HepG2 (cell line): Measurements from ENCODE around the gene P2RX2. TPM values are rescaled to one million over a fixed set of nuclear protein-coding genes. Genes with fewer than 3 reads are reported as not detected.

ENCODE experiments used
- ATAC-seq: fragments of 200-7000 bp; cut with Tn5 transposase; 3 replicates; pipeline ENCODE4 v1.9.1; 2020; ENCODE audit warnings: mild to moderate bottlenecking, moderate library complexity
- BruUV-seq: library from RNA; stranded (reverse); fragments of 400-500 nt; replicated peaks from 2 replicates; lab custom pipeline; 2021; lab: Mats Ljungman, UMichigan
- CTCF ChIA-PET: fragments of 300-600 bp; formaldehyde crosslinking; extraction: SDS; loops from one replicate; lab custom pipeline; 2021; ENCODE audit warnings: low total read pairs, inconsistent platforms, low intra/inter-chr PET ratio; lab: Yijun Ruan, JAX
- POLR2A ChIA-PET: fragments of 350-600 bp; sonication (Branson Sonifier 250); formaldehyde crosslinking; loops from one replicate; lab custom pipeline; 2020; ENCODE audit warnings: antibody characterized with exemption, inconsistent platforms; lab: Yijun Ruan, JAX
- DNase-seq: peaks from one replicate; pipeline ENCODE4 v3.0.0-alpha.2; 2015; ENCODE audit warnings: low spot score
- FAIRE-seq: peaks from 3 replicates; lab custom pipeline; 2011; peaks lifted over from hg19 to GRCh38; lab: Jason Lieb, UNC
- H2AFZ ChIP-seq: one replicate; pipeline ENCODE4 v1.6.1; 2011; ENCODE audit warnings: low read length, inconsistent platforms
- H3K27ac ChIP-seq: fragments of 300-600 bp; 3 replicates; pipeline ENCODE4 v1.8.0; 2011; ENCODE audit warnings: mixed run types, mild to moderate bottlenecking, mixed read lengths, low read length, inconsistent platforms; ENCODE audit not compliant: insufficient read depth; ENCODE audit errors: extremely low read length
- H3K27me3 ChIP-seq, 2 experiments: fragments of 200-600 bp in 1 of 2; 2 replicates in 1 of 2; 3 replicates in 1 of 2; pipeline versions ENCODE4 v1.6.0 to v1.8.0; 2011; ENCODE audit warnings: low read length in 2 of 2, mild to moderate bottlenecking in 2 of 2, moderate library complexity in 2 of 2, inconsistent platforms in 1 of 2; ENCODE audit not compliant: insufficient read depth in 2 of 2, control insufficient read depth in 1 of 2
- H3K36me3 ChIP-seq, 2 experiments: fragments of 200-600 bp in 1 of 2; replicated peaks in 1 of 2; 2 replicates in 1 of 2; 3 replicates in 1 of 2; pipeline versions ENCODE4 v1.5.1 to v1.8.0; 2011; ENCODE audit warnings: low read length in 2 of 2, inconsistent platforms in 1 of 2; ENCODE audit not compliant: insufficient read depth in 2 of 2, control insufficient read depth in 1 of 2
- H3K4me1 ChIP-seq: 2 replicates; pipeline ENCODE4 v1.5.1; 2012; ENCODE audit warnings: low read length, inconsistent platforms; ENCODE audit not compliant: insufficient read depth
- H3K4me2 ChIP-seq: 2 replicates; pipeline ENCODE4 v1.6.0; 2011; ENCODE audit warnings: low read depth, low read length, inconsistent platforms
- H3K4me3 ChIP-seq, 3 experiments: fragments of 200-600 bp in 1 of 3; sonication (generic), shearing (Covaris generic) in 1 of 3; replicated peaks in 1 of 3; 2 replicates each; pipeline ENCODE4 v1.5.1; 2011 to 2016; ENCODE audit warnings: low read length in 3 of 3, inconsistent platforms in 2 of 3, low read depth in 2 of 3, mild to moderate bottlenecking in 2 of 3, control low read depth in 1 of 3, mixed read lengths in 1 of 3; ENCODE audit not compliant: insufficient read depth in 1 of 3
- H3K79me2 ChIP-seq: one replicate; pipeline ENCODE4 v1.6.1; 2011; ENCODE audit warnings: low read length, inconsistent platforms; ENCODE audit not compliant: insufficient read depth
- H3K9ac ChIP-seq: 2 replicates; pipeline ENCODE4 v1.6.0; 2011; ENCODE audit warnings: mild to moderate bottlenecking, low read depth, low read length, inconsistent platforms; ENCODE audit not compliant: insufficient read depth
- H3K9me3 ChIP-seq: 2 replicates; pipeline ENCODE4 v1.5.1; 2012; ENCODE audit warnings: mild to moderate bottlenecking, low read length
- H4K20me1 ChIP-seq: 2 replicates; pipeline ENCODE4 v1.6.0; 2011; ENCODE audit warnings: inconsistent platforms, mild to moderate bottlenecking, low read length, moderate library complexity; ENCODE audit not compliant: insufficient read depth
- BATF2 ChIP-seq: sonication (generic); formaldehyde crosslinking; IDR thresholded peaks from 2 replicates; pipeline ENCODE4 v1.8.0; 2022; ENCODE audit warnings: mild to moderate bottlenecking, missing genetic modification reagents, moderate library complexity
- BRCA1 ChIP-seq: sonication (generic); formaldehyde crosslinking; IDR thresholded peaks from 2 replicates; pipeline ENCODE4 v1.4.0; 2020; ENCODE audit warnings: missing genetic modification reagents
- BRF2 ChIP-seq: sonication (generic); formaldehyde crosslinking; IDR thresholded peaks from 2 replicates; pipeline ENCODE4 v1.8.1; 2022; ENCODE audit warnings: mild to moderate bottlenecking, missing genetic modification reagents
- CBX1 ChIP-seq: IDR thresholded peaks from one replicate; pipeline ENCODE4 v1.6.1; 2016; ENCODE audit warnings: antibody characterized with exemption, low read depth
- ONECUT2 ChIP-seq: sonication (generic); formaldehyde crosslinking; IDR thresholded peaks from 2 replicates; pipeline ENCODE4 v1.4.0; 2020; ENCODE audit warnings: missing genetic modification reagents
- SAFB2 ChIP-seq: sonication (generic); formaldehyde crosslinking; IDR thresholded peaks from 2 replicates; pipeline ENCODE4 v1.5.1; 2020; ENCODE audit warnings: missing genetic modification reagents, low read depth, mild to moderate bottlenecking, borderline replicate concordance
- SOX6 ChIP-seq, 2 experiments: fragments of 450-650 bp in 1 of 2; sonication (generic) in 1 of 2; formaldehyde crosslinking in 1 of 2; IDR thresholded peaks; 2 replicates each; pipeline versions ENCODE4 v1.4.0 to v1.6.1; 2017 to 2020; ENCODE audit warnings: antibody characterized with exemption in 1 of 2, mild to moderate bottlenecking in 1 of 2, missing genetic modification reagents in 1 of 2
- ZFYVE20 ChIP-seq: sonication (generic); formaldehyde crosslinking; IDR thresholded peaks from 2 replicates; pipeline ENCODE4 v1.8.0; 2023; ENCODE audit warnings: low read depth, mild to moderate bottlenecking, moderate library complexity, missing genetic modification reagents, borderline replicate concordance
- ZNF234 ChIP-seq: sonication (generic); formaldehyde crosslinking; conservative IDR thresholded peaks from 2 replicates; pipeline ENCODE4 v1.5.1; 2020; ENCODE audit warnings: mild to moderate bottlenecking, missing genetic modification reagents
- ZNF501 ChIP-seq: sonication (generic); formaldehyde crosslinking; IDR thresholded peaks from 2 replicates; pipeline ENCODE4 v1.5.1; 2020; ENCODE audit warnings: mild to moderate bottlenecking, moderate library complexity, missing genetic modification reagents
- ZNF513 ChIP-seq: sonication (generic); formaldehyde crosslinking; conservative IDR thresholded peaks from 2 replicates; pipeline ENCODE4 v1.5.0; 2020; ENCODE audit warnings: missing genetic modification reagents
- ZNF788 ChIP-seq: sonication (generic); formaldehyde crosslinking; IDR thresholded peaks from 2 replicates; pipeline ENCODE4 v1.5.0; 2020; ENCODE audit warnings: mild to moderate bottlenecking, missing genetic modification reagents, borderline replicate concordance
- WGBS: methylation state at CpG from one replicate; pipeline ENCODE4 v1.1.6; 2017; ENCODE audit warnings: low lambda C conversion rate; 5-methylcytosine and 5-hydroxymethylcytosine counted together
- in situ Hi-C: cut with HindIII; loops from 2 replicates; pipeline ENCODE4 v1.10.0; 2017; ENCODE audit warnings: low pct_unique_long_range_greater_than_20kb; ENCODE audit not compliant: extremely low pct_ligation_motif_present
- intact Hi-C: fragments of 100-400 bp; cut with micrococcal nuclease; formaldehyde crosslinking; loops from one replicate; pipeline ENCODE4 v1.10.0; 2022; ENCODE audit not compliant: unreplicated experiment
- polyA plus RNA-seq, 8 experiments: library from polyadenylated mRNA; depleted of rRNA in 3 of 8; stranded (reverse) in 7 of 8; unstranded in 1 of 8; fragments of >200 nt; fragmentation: Illumina TruSeq in 4 of 8; extraction: Trizol in 4 of 8; gene quantifications; 2 replicates each; pipeline versions ENCODE4 v1.2.1 to v1.2.3, GENCODE V29; 2011 to 2016; ENCODE audit warnings: low read depth in 4 of 8, missing spikeins in 1 of 8, mixed read lengths in 1 of 8; ENCODE audit not compliant: insufficient read depth in 1 of 8
- total RNA-seq, 5 experiments: library from RNA; depleted of rRNA; stranded (reverse); fragments of >200 nt; fragmentation: Illumina TruSeq; extraction: Trizol; gene quantifications; 2 replicates each; pipeline ENCODE4 v1.2.3, GENCODE V29; 2016; ENCODE audit warnings: low read depth in 1 of 5

Gene P2RX2
- total and polyA plus RNA-seq, 2 of the 13 experiments (the other 11 are each of a cell fraction or from before 2014, with no cell fraction given): not detected

- TF ChIP-seq ZNF513 (no peak), SOX6 (IDR thresholded peaks at IDR 0.05) (no peak), SOX6 (CRISPR knock-in tag; IDR thresholded peaks at IDR 0.05) (no peak), SAFB2 (no peak), ZNF501 (CRISPR knock-in tag) (no peak), ZNF234 (CRISPR knock-in tag) (no peak), BATF2 (CRISPR knock-in tag) (no peak), ZNF788 (CRISPR knock-in tag) (no peak), CBX1 (no peak), BRF2 (CRISPR knock-in tag) (no peak), ZFYVE20 (CRISPR knock-in tag) (no peak), BRCA1 (CRISPR knock-in tag) (no peak), ONECUT2 (no peak)
- no peaks in the 10 kb centered on the region for H3K79me2 ChIP-seq
- no peak overlapping the region for H3K27ac ChIP-seq
- H2AFZ ChIP-seq: no peak overlapping the region
- no peaks in the 10 kb centered on the region for H3K27me3 ChIP-seq
- ChIA-PET POLR2A (no interaction called here), CTCF (no interaction called here)
- peaks cover 15 to 37% of the 10 kb centered on the region in 2 experiments; a peak in 3 of 5 replicates for H3K36me3 ChIP-seq
- WGBS: 96% methylated on average over 17 of the region's 24 CpGs
- intact Hi-C loops (no loop called here), in situ Hi-C loops (no loop called here)
- BruUV-seq: no TSS peak
- H3K4me1 ChIP-seq: peaks cover 10% of the 10 kb centered on the region
- ATAC-seq: no peak
- no peak for FAIRE-seq
- no peak overlapping the region for H3K9ac ChIP-seq
- no peaks in the 10 kb centered on the region; the same call in 1 of the 2 replicates for H4K20me1 ChIP-seq
- no peak overlapping the region for H3K4me2 ChIP-seq
- DNase-seq: no peak
- no peak overlapping the region for H3K4me3 ChIP-seq
- H3K9me3 ChIP-seq: no peaks in the 10 kb centered on the region
Observed at GRCh38 chr12:132625731-132626430, 7.3 kb downstream of the P2RX2 start.
